Nephron (organoid): ENCODE results near the gene MICOS13.
A peak's percentile ranks its signal among the peaks of the same experiment; 100 is the strongest.

Experiments used
- H3K27ac Mint-ChIP-seq, 3 experiments: 2 replicates each; pipeline ENCODE4 v1.8.0; 2020; ENCODE audit warnings: mixed read lengths in 3 of 3, mild to moderate bottlenecking in 2 of 3, moderate library complexity in 1 of 3
- H3K27me3 Mint-ChIP-seq: 2 replicates; pipeline ENCODE4 v1.8.0; 2021; ENCODE audit warnings: low read depth, mild to moderate bottlenecking, moderate library complexity, mixed read lengths
- H3K36me3 Mint-ChIP-seq: 2 replicates; pipeline ENCODE4 v1.8.0; 2020; ENCODE audit warnings: low read depth, mixed read lengths
- H3K4me1 Mint-ChIP-seq: 2 replicates; pipeline ENCODE4 v1.8.0; 2020; ENCODE audit warnings: mixed read lengths
- H3K4me3 Mint-ChIP-seq, 3 experiments: 2 replicates each; pipeline ENCODE4 v1.8.0; 2020; ENCODE audit warnings: mild to moderate bottlenecking in 3 of 3, mixed read lengths in 3 of 3, moderate library complexity in 2 of 3
- H3K9me3 Mint-ChIP-seq: 2 replicates; pipeline ENCODE4 v1.8.0; 2020; ENCODE audit warnings: mixed read lengths
- CTCF ChIP-seq, 3 experiments: fragments of 200-600 bp; sonication (generic); IDR thresholded peaks; one replicate each; pipeline ENCODE4 v1.5.0; 2021; ENCODE audit warnings: antibody characterized with exemption in 3 of 3; ENCODE audit not compliant: unreplicated experiment in 3 of 3

The MICOS13 gene

GRCh38 chr19:5697022-5697889 lies 16.9 kb upstream of the MICOS13 start:
- Mint-ChIP-seq H3K36me3 (peaks cover 39% of the 10 kb centered on the region), H3K27ac (peak overlapping the region in 1 of 3 experiments; percentile 45), H3K27me3 (no peaks in the 10 kb centered on the region), H3K4me3 (no peak overlapping the region), H3K4me1 (peaks cover 11% of the 10 kb centered on the region), H3K9me3 (no peaks in the 10 kb centered on the region)
- TF ChIP-seq CTCF (IDR thresholded peaks at IDR 0.05; ENCODE audit: unreplicated experiment in 3 of 3) = no peak

GRCh38 chr19:5696196-5697021 lies 16.1 kb upstream of the MICOS13 start:
- Mint-ChIP-seq H3K4me3 (no peak overlapping the region), H3K9me3 (no peaks in the 10 kb centered on the region), H3K4me1 (peaks cover 11% of the 10 kb centered on the region), H3K27ac (no peak overlapping the region), H3K27me3 (no peaks in the 10 kb centered on the region), H3K36me3 (peaks cover 33% of the 10 kb centered on the region)
- TF ChIP-seq CTCF (IDR thresholded peaks at IDR 0.05; ENCODE audit: unreplicated experiment in 3 of 3) = no peak

GRCh38 chr19:5695649-5696195 lies 15.4 kb upstream of the MICOS13 start:
- Mint-ChIP-seq H3K27ac (no peak overlapping the region), H3K9me3 (no peaks in the 10 kb centered on the region), H3K27me3 (peaks cover 2% of the 10 kb centered on the region), H3K4me1 (peaks cover 11% of the 10 kb centered on the region), H3K36me3 (peaks cover 26% of the 10 kb centered on the region), H3K4me3 (no peak overlapping the region)
- no peak for TF ChIP-seq CTCF (IDR thresholded peaks at IDR 0.05; ENCODE audit: unreplicated experiment in 3 of 3)

GRCh38 chr19:5694956-5695648 lies 14.8 kb upstream of the MICOS13 start:
- Mint-ChIP-seq H3K4me1 (peaks cover 11% of the 10 kb centered on the region), H3K27ac (no peak overlapping the region), H3K4me3 (no peak overlapping the region), H3K9me3 (no peaks in the 10 kb centered on the region), H3K27me3 (peaks cover 3% of the 10 kb centered on the region), H3K36me3 (peaks cover 21% of the 10 kb centered on the region)
- no peak for TF ChIP-seq CTCF (IDR thresholded peaks at IDR 0.05; ENCODE audit: unreplicated experiment in 3 of 3)

- H3K27ac Mint-ChIP-seq = no peak overlapping the region
- no peaks in the 10 kb centered on the region for H3K9me3 Mint-ChIP-seq
- peaks cover 16% of the 10 kb centered on the region for H3K4me1 Mint-ChIP-seq
- H3K4me3 Mint-ChIP-seq = no peak overlapping the region
- no peak for TF ChIP-seq CTCF (IDR thresholded peaks at IDR 0.05; ENCODE audit: unreplicated experiment in 3 of 3)
- peaks cover 21% of the 10 kb centered on the region for H3K36me3 Mint-ChIP-seq
- peaks cover 8% of the 10 kb centered on the region for H3K27me3 Mint-ChIP-seq
These were observed 14.0 kb upstream of the MICOS13 start for GRCh38 chr19:5694167-5694955.
